Neural cell (in vitro differentiated cells): Measurements from ENCODE around the gene VPS72. TPM values are rescaled to one million over a fixed set of nuclear protein-coding genes. Genes with fewer than 3 reads are reported as not detected.

Experiments used
- H2AFZ ChIP-seq: fragments of 200-600, 300-800 bp; sonication (generic), shearing (Covaris generic); 2 replicates; pipeline ENCODE4 v1.6.0; 2014; ENCODE audit warnings: low read depth, mild to moderate bottlenecking, antibody characterized with exemption, low read length, moderate library complexity
- H3F3A ChIP-seq: fragments of 200-600 bp; shearing (Covaris generic); 2 replicates; pipeline ENCODE4 v1.6.1; 2016; ENCODE audit warnings: mild to moderate bottlenecking, moderate library complexity, mixed read lengths, antibody characterized with exemption, low read length; ENCODE audit not compliant: insufficient read depth, poor library complexity, severe bottlenecking
- H3K27ac ChIP-seq: fragments of 200-600, 300-800 bp; sonication (generic), shearing (Covaris generic); 2 replicates; pipeline ENCODE4 v1.5.1; 2014; ENCODE audit warnings: mild to moderate bottlenecking, low read length, moderate library complexity
- H3K27me3 ChIP-seq: fragments of 300-800, 200-600 bp; sonication (generic), shearing (Covaris generic); 2 replicates; pipeline ENCODE4 v1.6.0; 2014; ENCODE audit warnings: mild to moderate bottlenecking, low read depth, low read length, moderate library complexity; ENCODE audit not compliant: insufficient read depth
- H3K36me3 ChIP-seq: fragments of 300-800, 200-600 bp; sonication (generic), shearing (Covaris generic); 2 replicates; pipeline ENCODE4 v1.5.1; 2014; ENCODE audit warnings: mild to moderate bottlenecking, antibody characterized with exemption, low read length, moderate library complexity; ENCODE audit not compliant: insufficient read depth
- H3K4me2 ChIP-seq: fragments of 300-800, 200-600 bp; sonication (generic), shearing (Covaris generic); 2 replicates; pipeline ENCODE4 v1.6.0; 2014; ENCODE audit warnings: mild to moderate bottlenecking, low read length
- H3K4me3 ChIP-seq: fragments of 300-800, 200-600 bp; sonication (generic), shearing (Covaris generic); 2 replicates; pipeline ENCODE4 v1.5.1; 2014; ENCODE audit warnings: mild to moderate bottlenecking, low read length, moderate library complexity
- H3K79me2 ChIP-seq: fragments of 200-600 bp; shearing (Covaris generic); replicated peaks from 2 replicates; pipeline ENCODE4 v1.6.0; 2014; ENCODE audit warnings: mild to moderate bottlenecking, low read length, moderate library complexity; ENCODE audit not compliant: insufficient read depth
- H3K9ac ChIP-seq: fragments of 300-800, 200-600 bp; sonication (generic), shearing (Covaris generic); 2 replicates; pipeline ENCODE4 v1.6.1; 2016; ENCODE audit warnings: mild to moderate bottlenecking, low read length, mixed read lengths
- H3K9me2 ChIP-seq: fragments of 200-600 bp; shearing (Covaris generic); 2 replicates; pipeline ENCODE4 v1.6.1; 2016; ENCODE audit warnings: mild to moderate bottlenecking, low read length, mixed read lengths; ENCODE audit not compliant: insufficient read depth
- H3K9me3 ChIP-seq: fragments of 200-600, 300-800 bp; sonication (generic), shearing (Covaris generic); 2 replicates; pipeline ENCODE4 v1.6.1; 2016; ENCODE audit warnings: mild to moderate bottlenecking, mixed run types, low read length, moderate library complexity, mixed read lengths
- H4K20me1 ChIP-seq: fragments of 200-600 bp; shearing (Covaris generic); 2 replicates; pipeline ENCODE4 v1.6.1; 2016; ENCODE audit warnings: mild to moderate bottlenecking, mixed run types; ENCODE audit not compliant: insufficient read depth
- EP300 ChIP-seq: fragments of 450-650 bp; conservative IDR thresholded peaks from 2 replicates; pipeline ENCODE4 v1.6.1; 2014; ENCODE audit warnings: antibody characterized with exemption, mild to moderate bottlenecking, moderate library complexity; ENCODE audit not compliant: poor library complexity, severe bottlenecking
- EZH2 ChIP-seq: fragments of 200-600, 300-800 bp; shearing (Covaris generic), sonication (generic); IDR thresholded peaks from 2 replicates; pipeline ENCODE4 v1.6.1; 2014; ENCODE audit warnings: antibody characterized with exemption, low read length, borderline replicate concordance, mild to moderate bottlenecking; ENCODE audit not compliant: insufficient read depth, poor library complexity, severe bottlenecking
- MXI1 ChIP-seq: fragments of 450-650 bp; conservative IDR thresholded peaks from 2 replicates; pipeline ENCODE4 v1.6.1; 2014; ENCODE audit warnings: antibody characterized with exemption, mild to moderate bottlenecking; ENCODE audit not compliant: poor library complexity, severe bottlenecking
- POLR2AphosphoS5 ChIP-seq: IDR thresholded peaks from 2 replicates; pipeline ENCODE4 v1.6.1; 2012
- RAD21 ChIP-seq: fragments of 450-650 bp; conservative IDR thresholded peaks from 2 replicates; pipeline ENCODE4 v1.6.1; 2014; ENCODE audit warnings: antibody characterized with exemption, mild to moderate bottlenecking, moderate library complexity
- SMC3 ChIP-seq: fragments of 450-650 bp; conservative IDR thresholded peaks from 2 replicates; pipeline ENCODE4 v1.6.1; 2014; ENCODE audit warnings: antibody characterized with exemption, mild to moderate bottlenecking, moderate library complexity; ENCODE audit not compliant: poor library complexity
- TAF1 ChIP-seq: IDR thresholded peaks from 2 replicates; pipeline ENCODE4 v1.6.1; 2012; ENCODE audit warnings: low read depth
- polyA plus RNA-seq: library from polyadenylated mRNA; depleted of rRNA; stranded (reverse); fragments of >200 nt; gene quantifications from 2 replicates; pipeline ENCODE4 v1.2.3, GENCODE V29; 2014
- TF ChIP-seq, protein P1 (sequence below): fragments of 450-650 bp; IDR thresholded peaks from 2 replicates; pipeline ENCODE4 v1.5.1; 2014; ENCODE audit warnings: antibody characterized with exemption, mild to moderate bottlenecking, moderate library complexity; ENCODE audit not compliant: poor library complexity, severe bottlenecking
- TF ChIP-seq, protein P2 (sequence below): IDR thresholded peaks from 2 replicates; pipeline ENCODE4 v1.6.1; 2012; ENCODE audit warnings: borderline replicate concordance

VPS72 gene
- polyA plus RNA-seq, 1 donor from 2014 or later: 232 TPM

DNA sequence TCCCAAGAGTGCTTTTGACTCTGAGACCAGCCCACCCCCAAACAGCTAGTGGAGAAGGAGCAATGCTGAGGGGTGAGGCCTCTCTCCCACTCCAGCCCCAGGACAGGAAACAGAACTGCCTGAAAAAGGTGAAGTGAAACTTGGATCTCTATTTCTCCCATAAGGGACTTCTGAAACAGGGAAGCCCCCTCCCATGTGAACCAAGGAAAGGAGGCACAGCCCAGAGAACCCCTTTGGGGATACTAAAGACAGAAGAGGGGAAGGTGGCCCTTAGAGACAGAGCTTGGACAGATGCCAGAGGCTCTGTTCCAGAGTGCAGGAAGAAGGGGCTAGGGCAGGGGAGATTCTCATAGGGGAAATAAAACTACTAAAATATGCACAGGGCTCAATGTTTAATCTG, 30.6 kb downstream of the VPS72 start:
- Histone ChIP-seq H3K9me2 (no peaks in the 10 kb centered on the region), H3K4me2 (no peak overlapping the region), H3K27me3 (no peaks in the 10 kb centered on the region), H3K4me3 (no peak overlapping the region), H4K20me1 (no peaks in the 10 kb centered on the region), H3K9ac (no peak overlapping the region), H3K27ac (no peak overlapping the region), H3K9me3 (no peaks in the 10 kb centered on the region), H3F3A (no peaks in the 10 kb centered on the region), H2AFZ (no peak overlapping the region), H3K79me2 (peaks cover 5% of the 10 kb centered on the region), H3K36me3 (peaks cover 7% of the 10 kb centered on the region)
- TF ChIP-seq EP300 (no peak), SMC3 (no peak), POLR2AphosphoS5 (no peak), EZH2 (no peak), TAF1 (no peak), RAD21 (no peak), MXI1 (no peak)
- TF ChIP-seq, protein P1, sequence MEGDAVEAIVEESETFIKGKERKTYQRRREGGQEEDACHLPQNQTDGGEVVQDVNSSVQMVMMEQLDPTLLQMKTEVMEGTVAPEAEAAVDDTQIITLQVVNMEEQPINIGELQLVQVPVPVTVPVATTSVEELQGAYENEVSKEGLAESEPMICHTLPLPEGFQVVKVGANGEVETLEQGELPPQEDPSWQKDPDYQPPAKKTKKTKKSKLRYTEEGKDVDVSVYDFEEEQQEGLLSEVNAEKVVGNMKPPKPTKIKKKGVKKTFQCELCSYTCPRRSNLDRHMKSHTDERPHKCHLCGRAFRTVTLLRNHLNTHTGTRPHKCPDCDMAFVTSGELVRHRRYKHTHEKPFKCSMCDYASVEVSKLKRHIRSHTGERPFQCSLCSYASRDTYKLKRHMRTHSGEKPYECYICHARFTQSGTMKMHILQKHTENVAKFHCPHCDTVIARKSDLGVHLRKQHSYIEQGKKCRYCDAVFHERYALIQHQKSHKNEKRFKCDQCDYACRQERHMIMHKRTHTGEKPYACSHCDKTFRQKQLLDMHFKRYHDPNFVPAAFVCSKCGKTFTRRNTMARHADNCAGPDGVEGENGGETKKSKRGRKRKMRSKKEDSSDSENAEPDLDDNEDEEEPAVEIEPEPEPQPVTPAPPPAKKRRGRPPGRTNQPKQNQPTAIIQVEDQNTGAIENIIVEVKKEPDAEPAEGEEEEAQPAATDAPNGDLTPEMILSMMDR: no peak
- TF ChIP-seq, protein P2, sequence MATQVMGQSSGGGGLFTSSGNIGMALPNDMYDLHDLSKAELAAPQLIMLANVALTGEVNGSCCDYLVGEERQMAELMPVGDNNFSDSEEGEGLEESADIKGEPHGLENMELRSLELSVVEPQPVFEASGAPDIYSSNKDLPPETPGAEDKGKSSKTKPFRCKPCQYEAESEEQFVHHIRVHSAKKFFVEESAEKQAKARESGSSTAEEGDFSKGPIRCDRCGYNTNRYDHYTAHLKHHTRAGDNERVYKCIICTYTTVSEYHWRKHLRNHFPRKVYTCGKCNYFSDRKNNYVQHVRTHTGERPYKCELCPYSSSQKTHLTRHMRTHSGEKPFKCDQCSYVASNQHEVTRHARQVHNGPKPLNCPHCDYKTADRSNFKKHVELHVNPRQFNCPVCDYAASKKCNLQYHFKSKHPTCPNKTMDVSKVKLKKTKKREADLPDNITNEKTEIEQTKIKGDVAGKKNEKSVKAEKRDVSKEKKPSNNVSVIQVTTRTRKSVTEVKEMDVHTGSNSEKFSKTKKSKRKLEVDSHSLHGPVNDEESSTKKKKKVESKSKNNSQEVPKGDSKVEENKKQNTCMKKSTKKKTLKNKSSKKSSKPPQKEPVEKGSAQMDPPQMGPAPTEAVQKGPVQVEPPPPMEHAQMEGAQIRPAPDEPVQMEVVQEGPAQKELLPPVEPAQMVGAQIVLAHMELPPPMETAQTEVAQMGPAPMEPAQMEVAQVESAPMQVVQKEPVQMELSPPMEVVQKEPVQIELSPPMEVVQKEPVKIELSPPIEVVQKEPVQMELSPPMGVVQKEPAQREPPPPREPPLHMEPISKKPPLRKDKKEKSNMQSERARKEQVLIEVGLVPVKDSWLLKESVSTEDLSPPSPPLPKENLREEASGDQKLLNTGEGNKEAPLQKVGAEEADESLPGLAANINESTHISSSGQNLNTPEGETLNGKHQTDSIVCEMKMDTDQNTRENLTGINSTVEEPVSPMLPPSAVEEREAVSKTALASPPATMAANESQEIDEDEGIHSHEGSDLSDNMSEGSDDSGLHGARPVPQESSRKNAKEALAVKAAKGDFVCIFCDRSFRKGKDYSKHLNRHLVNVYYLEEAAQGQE: no peak

DNA sequence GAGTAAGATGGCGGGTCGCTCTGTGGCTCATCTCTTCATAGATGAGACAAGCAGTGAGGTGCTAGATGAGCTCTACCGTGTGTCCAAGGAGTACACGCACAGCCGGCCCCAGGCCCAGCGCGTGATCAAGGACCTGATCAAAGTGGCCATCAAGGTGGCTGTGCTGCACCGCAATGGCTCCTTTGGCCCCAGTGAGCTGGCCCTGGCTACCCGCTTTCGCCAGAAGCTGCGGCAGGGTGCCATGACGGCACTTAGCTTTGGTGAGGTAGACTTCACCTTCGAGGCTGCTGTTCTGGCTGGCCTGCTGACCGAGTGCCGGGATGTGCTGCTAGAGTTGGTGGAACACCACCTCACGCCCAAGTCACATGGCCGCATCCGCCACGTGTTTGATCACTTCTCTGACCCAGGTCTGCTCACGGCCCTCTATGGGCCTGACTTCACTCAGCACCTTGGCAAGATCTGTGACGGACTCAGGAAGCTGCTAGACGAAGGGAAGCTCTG, 31.2 kb downstream of the VPS72 start:
- Histone ChIP-seq H3K4me2 (no peak overlapping the region), H4K20me1 (no peaks in the 10 kb centered on the region), H2AFZ (no peak overlapping the region), H3K4me3 (no peak overlapping the region), H3K9me3 (no peaks in the 10 kb centered on the region), H3K27me3 (no peaks in the 10 kb centered on the region), H3K9ac (no peak overlapping the region), H3K79me2 (no peaks in the 10 kb centered on the region), H3K9me2 (no peaks in the 10 kb centered on the region), H3K36me3 (peaks cover 7% of the 10 kb centered on the region), H3K27ac (no peak overlapping the region), H3F3A (no peaks in the 10 kb centered on the region)
- TF ChIP-seq MXI1 (no peak), POLR2AphosphoS5 (no peak), SMC3 (no peak), EP300 (no peak)
- TF ChIP-seq, protein P1: no peak
